BLaER1 treated with 17β-estradiol and CSF1 and Interleukin-3, amounts not matched to agents 10 nM and 100 nM (cell line): Measurements from ENCODE around the gene ZBTB39.

ENCODE experiments used
- H3K27ac ChIP-seq, 11 experiments: shearing (Covaris generic); formaldehyde crosslinking; 2 replicates each; pipeline ENCODE4 v1.8.1; 2022
- H3K27me3 ChIP-seq, 11 experiments: shearing (Covaris generic); formaldehyde crosslinking; 2 replicates each; pipeline ENCODE4 v1.8.1; 2022
- H3K36me3 ChIP-seq, 11 experiments: shearing (Covaris generic); formaldehyde crosslinking; 2 replicates each; pipeline ENCODE4 v1.8.1; 2022
- H3K4me1 ChIP-seq, 10 experiments: shearing (Covaris generic); formaldehyde crosslinking; 2 replicates each; pipeline ENCODE4 v1.8.1; 2022
- H3K4me2 ChIP-seq, 11 experiments: shearing (Covaris generic); formaldehyde crosslinking; 2 replicates each; pipeline ENCODE4 v1.8.1; 2022
- H3K4me3 ChIP-seq, 10 experiments: shearing (Covaris generic); formaldehyde crosslinking; 2 replicates each; pipeline ENCODE4 v1.8.1; 2022
- H3K9ac ChIP-seq, 11 experiments: shearing (Covaris generic); formaldehyde crosslinking; 2 replicates each; pipeline ENCODE4 v1.8.1; 2022
- H3K9me3 ChIP-seq, 11 experiments: shearing (Covaris generic); formaldehyde crosslinking; replicated peaks in 1 of 11; 2 replicates each; pipeline ENCODE4 v1.8.1; 2022
- H4K20me1 ChIP-seq, 11 experiments: shearing (Covaris generic); formaldehyde crosslinking; 2 replicates each; pipeline ENCODE4 v1.8.1; 2022
- Cebpa-rat ChIP-seq, 11 experiments: shearing (Covaris generic); IDR thresholded peaks; 2 replicates each; pipeline ENCODE4 v1.8.1; 2022

ZBTB39 gene

GRCh38 chr12:57010627-57011247 is 4.4 kb upstream of the ZBTB39 start:
- Histone ChIP-seq H3K27me3 (no peaks in the 10 kb centered on the region), H3K4me2 (no peak overlapping the region), H3K36me3 (no peaks in the 10 kb centered on the region), H3K4me1 (peaks cover 0 to 26% (median 8%) of the 10 kb centered on the region in 10 experiments; a peak in 17 of 20 replicates), H4K20me1 (peaks cover 0 to 2% (median 0%) of the 10 kb centered on the region in 11 experiments; a peak in 2 of 22 replicates), H3K27ac (no peak overlapping the region), H3K4me3 (no peak overlapping the region), H3K9ac (no peak overlapping the region), H3K9me3 (no peaks in the 10 kb centered on the region)
- TF ChIP-seq Cebpa-rat (IDR thresholded peaks at IDR 0.05): no peak

GRCh38 chr12:57009949-57010626 is 3.7 kb upstream of the ZBTB39 start:
- TF ChIP-seq Cebpa-rat (IDR thresholded peaks at IDR 0.05): no peak
- peaks cover 6 to 31% (median 13%) of the 10 kb centered on the region in 10 experiments for H3K4me1 ChIP-seq
- H3K36me3 ChIP-seq: no peaks in the 10 kb centered on the region
- no peaks in the 10 kb centered on the region for H3K9me3 ChIP-seq
- peaks cover 0 to 9% (median under 1%) of the 10 kb centered on the region in 11 experiments; a peak in 9 of 22 replicates for H4K20me1 ChIP-seq
- no peak overlapping the region for H3K4me3 ChIP-seq
- H3K27ac ChIP-seq: no peak overlapping the region
- no peak overlapping the region for H3K4me2 ChIP-seq
- no peak overlapping the region for H3K9ac ChIP-seq
- no peaks in the 10 kb centered on the region for H3K27me3 ChIP-seq

DNA sequence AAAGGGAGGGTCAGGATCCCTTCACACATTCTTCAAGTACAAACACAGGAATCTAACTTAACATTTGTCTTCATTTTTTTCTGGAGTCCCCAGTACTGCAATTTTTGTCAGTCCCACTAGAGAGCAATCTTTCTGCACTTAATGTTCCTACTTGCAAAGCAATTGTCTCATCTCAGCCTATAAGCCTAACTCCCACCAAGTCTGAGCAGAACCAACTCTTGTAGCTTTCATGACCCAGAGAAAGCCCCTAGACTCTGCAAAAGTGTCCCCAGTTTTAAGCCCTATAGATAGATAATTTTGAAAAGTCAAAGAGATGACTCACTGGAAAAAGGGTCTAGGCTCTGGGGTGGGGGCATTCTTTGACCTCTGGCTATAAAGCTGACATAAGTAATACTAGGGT is 1.8 kb upstream of the ZBTB39 start:
- Histone ChIP-seq H3K4me3 (no peak overlapping the region), H3K4me2 (peak overlapping the region in 3 of 11 experiments; percentile 11 to 58 (median 30); a peak in 5 of 22 replicates), H3K36me3 (peaks cover 15 to 19% (median 17%) of the 10 kb centered on the region in 11 experiments), H3K27ac (no peak overlapping the region), H3K9ac (peak overlapping the region in 2 of 11 experiments; percentile 25 to 42; a peak in 1 of 22 replicates), H3K4me1 (peaks cover 12 to 45% (median 20%) of the 10 kb centered on the region in 10 experiments), H4K20me1 (peaks cover 0 to 28% (median 20%) of the 10 kb centered on the region in 11 experiments; a peak in 19 of 22 replicates), H3K27me3 (no peaks in the 10 kb centered on the region), H3K9me3 (no peaks in the 10 kb centered on the region)
- TF ChIP-seq Cebpa-rat (IDR thresholded peaks at IDR 0.05): no peak

GRCh38 chr12:57006809-57007475 is 596 bp upstream of the ZBTB39 start:
- no peak for TF ChIP-seq Cebpa-rat (IDR thresholded peaks at IDR 0.05)
- H3K4me1 ChIP-seq: peaks cover 12 to 48% (median 22%) of the 10 kb centered on the region in 10 experiments
- H3K9me3 ChIP-seq: no peaks in the 10 kb centered on the region
- no peaks in the 10 kb centered on the region for H3K27me3 ChIP-seq
- H3K9ac ChIP-seq: peak overlapping the region; percentile 9 to 98 (median 96); a peak in 18 of 22 replicates
- peaks cover 28 to 31% (median 30%) of the 10 kb centered on the region in 11 experiments for H3K36me3 ChIP-seq
- peak overlapping the region in 9 of 11 experiments; percentile 0 to 93 (median 43); a peak in 13 of 22 replicates for H3K27ac ChIP-seq
- peaks cover 11 to 40% (median 32%) of the 10 kb centered on the region in 11 experiments; a peak in 21 of 22 replicates for H4K20me1 ChIP-seq
- H3K4me3 ChIP-seq: peak overlapping the region; percentile 73 to 96 (median 91); a peak in 18 of 20 replicates
- H3K4me2 ChIP-seq: peak overlapping the region; percentile 33 to 70 (median 59); a peak in 20 of 22 replicates

DNA sequence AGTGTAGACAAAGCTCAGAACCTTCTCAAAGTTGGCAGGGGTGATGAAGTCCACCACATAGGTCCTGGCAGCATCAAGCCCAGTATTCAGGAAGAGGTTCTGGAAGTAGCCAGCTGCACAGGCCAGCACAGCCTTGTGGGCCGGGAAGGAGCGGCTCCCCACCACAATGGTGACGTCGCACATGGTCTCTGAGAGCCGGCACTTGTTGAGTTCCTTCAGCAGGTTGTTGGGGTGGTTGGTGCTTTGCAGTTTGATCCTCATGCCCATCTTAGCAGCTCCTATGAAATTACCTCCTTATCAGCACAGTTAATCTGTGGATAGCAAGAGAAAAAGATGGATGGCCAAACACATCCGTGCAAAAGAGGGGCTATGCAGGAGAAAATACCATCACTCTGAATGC is 1.7 kb downstream of the ZBTB39 start:
- H3K27me3 ChIP-seq: no peaks in the 10 kb centered on the region
- H3K4me3 ChIP-seq: peak overlapping the region in 9 of 10 experiments; percentile 73 to 96 (median 92); a peak in 12 of 20 replicates
- peaks cover 20 to 71% (median 42%) of the 10 kb centered on the region in 10 experiments for H3K4me1 ChIP-seq
- H3K36me3 ChIP-seq: peaks cover 45 to 54% (median 53%) of the 10 kb centered on the region in 11 experiments
- H4K20me1 ChIP-seq: peaks cover 25 to 63% (median 55%) of the 10 kb centered on the region in 11 experiments; a peak in 21 of 22 replicates
- H3K4me2 ChIP-seq: peak overlapping the region; percentile 77 to 97 (median 93)
- H3K9ac ChIP-seq: peak overlapping the region; percentile 92 to 98 (median 96); a peak in 13 of 22 replicates
- H3K27ac ChIP-seq: peak overlapping the region in 1 of 11 experiments; percentile 92; a peak in 1 of 22 replicates
- H3K9me3 ChIP-seq: no peaks in the 10 kb centered on the region
- TF ChIP-seq Cebpa-rat (IDR thresholded peaks at IDR 0.05): no peak

DNA sequence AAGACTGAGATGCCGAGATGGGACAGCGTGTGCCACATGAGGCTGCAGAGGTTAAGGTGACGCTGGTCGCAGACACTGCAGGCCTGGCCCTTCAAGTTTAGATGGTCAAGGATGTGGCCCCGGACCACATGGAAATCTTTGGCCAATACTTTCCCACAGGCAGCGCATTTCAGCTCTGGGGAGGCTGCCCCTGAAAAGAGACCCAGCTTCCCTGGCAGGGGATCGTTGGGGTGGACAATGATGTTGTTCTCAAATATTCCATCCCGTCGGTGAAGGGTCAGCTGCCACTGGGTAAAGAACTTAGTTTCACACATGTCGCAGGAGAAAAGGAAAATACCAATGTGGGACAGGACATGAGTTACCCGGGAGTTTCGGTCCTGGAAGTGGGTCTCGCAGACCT is 3.0 kb downstream of the ZBTB39 start:
- Histone ChIP-seq H3K36me3 (peaks cover 45 to 65% (median 59%) of the 10 kb centered on the region in 11 experiments), H3K4me3 (no peak overlapping the region), H3K9me3 (no peaks in the 10 kb centered on the region), H3K9ac (no peak overlapping the region), H3K27ac (no peak overlapping the region), H4K20me1 (peaks cover 28 to 74% (median 68%) of the 10 kb centered on the region in 11 experiments; a peak in 21 of 22 replicates), H3K4me2 (no peak overlapping the region), H3K4me1 (peaks cover 28 to 75% (median 53%) of the 10 kb centered on the region in 10 experiments), H3K27me3 (no peaks in the 10 kb centered on the region)
- no peak for TF ChIP-seq Cebpa-rat (IDR thresholded peaks at IDR 0.05)

DNA sequence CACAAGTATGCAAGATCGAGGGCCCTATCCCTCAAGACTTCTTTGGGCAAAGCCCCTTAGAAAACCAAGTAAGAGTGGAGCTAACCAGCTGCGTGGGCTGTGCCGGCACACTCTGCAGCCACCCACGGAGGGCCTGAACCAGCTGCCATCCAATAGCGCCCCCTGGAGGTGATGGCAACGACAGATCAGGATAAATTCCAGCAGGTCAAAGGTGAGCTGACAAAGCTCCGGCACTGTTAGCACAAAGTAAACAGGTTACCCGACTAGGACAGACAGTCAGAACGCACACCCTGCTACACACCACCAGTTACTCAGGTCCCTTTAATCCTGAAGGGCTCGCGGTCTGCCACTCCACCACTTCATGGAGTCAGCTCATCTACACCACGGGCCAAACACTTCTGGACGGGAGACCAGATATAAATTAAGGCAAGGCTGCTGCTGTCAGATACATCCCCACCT is 4.9 kb downstream of the ZBTB39 start:
- peaks cover 28 to 92% (median 86%) of the 10 kb centered on the region in 11 experiments; a peak in 21 of 22 replicates for H4K20me1 ChIP-seq
- no peak overlapping the region for H3K27ac ChIP-seq
- H3K36me3 ChIP-seq: peaks cover 45 to 84% (median 76%) of the 10 kb centered on the region in 11 experiments

DNA sequence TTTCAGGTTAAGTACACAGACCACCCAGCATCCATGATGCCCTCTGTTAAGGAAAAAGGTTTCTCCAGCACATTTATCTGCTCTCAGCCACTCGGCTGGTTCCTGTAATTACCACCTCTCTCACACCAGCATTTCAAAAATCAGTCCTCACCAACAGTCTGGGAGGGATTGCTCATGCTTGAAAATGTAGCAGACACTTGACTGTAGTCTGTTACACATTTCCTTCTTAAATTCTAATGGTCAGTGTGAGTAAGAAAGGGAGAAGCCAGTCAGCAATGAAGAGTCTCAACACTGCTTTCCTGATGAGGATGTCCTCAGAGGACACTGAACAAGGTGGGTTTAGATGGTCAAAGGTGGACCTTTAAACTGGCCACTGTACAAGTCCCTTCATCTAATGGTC is 6.0 kb downstream of the ZBTB39 start:
- no peak overlapping the region for H3K4me3 ChIP-seq
- peaks cover 28 to 100% (median 92%) of the 10 kb centered on the region in 11 experiments; a peak in 21 of 22 replicates for H4K20me1 ChIP-seq
- H3K4me2 ChIP-seq: peak overlapping the region in 7 of 11 experiments; percentile 2 to 76 (median 47); a peak in 9 of 22 replicates
- H3K9me3 ChIP-seq: no peaks in the 10 kb centered on the region
- H3K4me1 ChIP-seq: peaks cover 25 to 59% (median 42%) of the 10 kb centered on the region in 10 experiments
- peak overlapping the region in 2 of 11 experiments; percentile 7 to 22; a peak in 3 of 22 replicates for H3K27ac ChIP-seq
- peak overlapping the region in 7 of 11 experiments; percentile 7 to 40 (median 26); a peak in 6 of 22 replicates for H3K9ac ChIP-seq
- no peaks in the 10 kb centered on the region for H3K27me3 ChIP-seq
- H3K36me3 ChIP-seq: peaks cover 54 to 93% (median 86%) of the 10 kb centered on the region in 11 experiments
- no peak for TF ChIP-seq Cebpa-rat (IDR thresholded peaks at IDR 0.05)

More for the DNA sequence above, 4.9 kb downstream of the ZBTB39 start:
- H3K9me3 ChIP-seq: no peaks in the 10 kb centered on the region
- peak overlapping the region in 7 of 11 experiments; percentile 2 to 76 (median 24); a peak in 3 of 22 replicates for H3K4me2 ChIP-seq
- H3K9ac ChIP-seq: peak overlapping the region in 4 of 11 experiments; percentile 21 to 40 (median 37); a peak in 1 of 22 replicates
- no peaks in the 10 kb centered on the region for H3K27me3 ChIP-seq
- H3K4me1 ChIP-seq: peaks cover 28 to 60% (median 44%) of the 10 kb centered on the region in 10 experiments
- TF ChIP-seq Cebpa-rat (IDR thresholded peaks at IDR 0.05): no peak
- no peak overlapping the region for H3K4me3 ChIP-seq
